ENCODE results near the gene CTNNA2.

GRCh38 chr2:80417737-80418136 is 904.9 kb downstream of the CTNNA2 start:
- TF ChIP-seq, protein P1, sequence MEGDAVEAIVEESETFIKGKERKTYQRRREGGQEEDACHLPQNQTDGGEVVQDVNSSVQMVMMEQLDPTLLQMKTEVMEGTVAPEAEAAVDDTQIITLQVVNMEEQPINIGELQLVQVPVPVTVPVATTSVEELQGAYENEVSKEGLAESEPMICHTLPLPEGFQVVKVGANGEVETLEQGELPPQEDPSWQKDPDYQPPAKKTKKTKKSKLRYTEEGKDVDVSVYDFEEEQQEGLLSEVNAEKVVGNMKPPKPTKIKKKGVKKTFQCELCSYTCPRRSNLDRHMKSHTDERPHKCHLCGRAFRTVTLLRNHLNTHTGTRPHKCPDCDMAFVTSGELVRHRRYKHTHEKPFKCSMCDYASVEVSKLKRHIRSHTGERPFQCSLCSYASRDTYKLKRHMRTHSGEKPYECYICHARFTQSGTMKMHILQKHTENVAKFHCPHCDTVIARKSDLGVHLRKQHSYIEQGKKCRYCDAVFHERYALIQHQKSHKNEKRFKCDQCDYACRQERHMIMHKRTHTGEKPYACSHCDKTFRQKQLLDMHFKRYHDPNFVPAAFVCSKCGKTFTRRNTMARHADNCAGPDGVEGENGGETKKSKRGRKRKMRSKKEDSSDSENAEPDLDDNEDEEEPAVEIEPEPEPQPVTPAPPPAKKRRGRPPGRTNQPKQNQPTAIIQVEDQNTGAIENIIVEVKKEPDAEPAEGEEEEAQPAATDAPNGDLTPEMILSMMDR (IDR thresholded peaks at IDR 0.05; ENCODE audit: control extremely low read depth in 1 of 3, insufficient read depth in 1 of 3, low read depth in 1 of 3, low read length in 3 of 3): no peak
- no peak for TF ChIP-seq POLR2A (IDR thresholded peaks at IDR 0.05; ENCODE audit: control extremely low read depth in 1 of 2, low read depth in 2 of 2, low read length in 2 of 2)
- no peak for TF ChIP-seq RNF2 (IDR thresholded peaks at IDR 0.05; ENCODE audit: borderline replicate concordance, low read depth, low read length, missing control alignments, poor library complexity, severe bottlenecking)
- TF ChIP-seq EZH2 (IDR thresholded peaks at IDR 0.05; ENCODE audit: low read depth, low read length, severe bottlenecking): no peak
- TF ChIP-seq TEAD4 (IDR thresholded peaks at IDR 0.05; ENCODE audit: low read depth, low read length): no peak
- TF ChIP-seq FOSL1 (IDR thresholded peaks at IDR 0.05; ENCODE audit: insufficient read depth, low read depth, low read length): no peak
- TF ChIP-seq BRCA1 (IDR thresholded peaks at IDR 0.05; ENCODE audit: low read depth, low read length): no peak
- TF ChIP-seq TAF1 (IDR thresholded peaks at IDR 0.05; ENCODE audit: low read depth, low read length): no peak
- TF ChIP-seq EP300 (IDR thresholded peaks at IDR 0.05; ENCODE audit: borderline replicate concordance in 1 of 2, low read depth in 2 of 2, low read length in 2 of 2): no peak

All from H1 (cell line).